Sigmoid colon (tissue), 4 donors: Measurements from ENCODE around the gene NOL4L.

Source experiments
- CTCF ChIP-seq, 4 experiments: fragments of 450-650 bp in 3 of 4; fragments of 200-600 bp in 1 of 4; IDR thresholded peaks; one replicate each; pipeline ENCODE4 v1.5.1; 2016 to 2019; ENCODE audit warnings: antibody characterized with exemption in 4 of 4, mild to moderate bottlenecking in 3 of 4, moderate library complexity in 2 of 4
- EP300 ChIP-seq, 4 donors: sonication (generic); formaldehyde crosslinking; IDR thresholded peaks; one replicate each; pipeline ENCODE4 v1.6.1; 2017; ENCODE audit warnings: antibody characterized with exemption in 4 of 4
- POLR2A ChIP-seq, 2 donors: fragments of 450-650 bp; IDR thresholded peaks; one replicate each; pipeline ENCODE4 v1.6.1; 2016; ENCODE audit warnings: antibody characterized with exemption in 2 of 2, mild to moderate bottlenecking in 2 of 2, moderate library complexity in 2 of 2
- POLR2AphosphoS5 ChIP-seq, 4 donors: sonication (generic); formaldehyde crosslinking; IDR thresholded peaks; one replicate each; pipeline ENCODE4 v1.6.1; 2017; ENCODE audit warnings: antibody characterized with exemption in 4 of 4

DNA sequence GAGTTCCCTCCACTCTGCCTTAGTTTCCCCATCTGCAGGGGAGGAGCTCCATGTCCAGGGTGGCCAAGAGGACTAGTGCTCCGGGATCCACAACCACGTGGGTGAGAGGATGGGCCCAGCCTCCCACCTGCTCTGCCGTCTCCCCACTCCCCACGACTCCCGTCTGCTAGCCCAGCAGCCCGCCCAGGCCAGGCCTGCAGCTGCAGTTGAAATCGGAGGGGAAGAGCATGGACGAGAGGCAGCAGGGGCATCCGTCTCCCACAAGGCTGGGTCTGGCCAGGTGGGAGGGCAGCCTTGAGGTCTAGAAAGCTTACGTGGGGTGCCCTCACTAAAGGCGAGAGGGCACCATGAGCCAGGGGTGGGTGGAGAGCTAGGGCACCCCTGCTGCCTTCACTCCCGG lies 8.6 kb downstream of the NOL4L start:
- TF ChIP-seq POLR2A (IDR thresholded peaks at IDR 0.05) (no peak), CTCF (IDR thresholded peaks at IDR 0.05) (no peak), EP300 (IDR thresholded peaks at IDR 0.05) (no peak), POLR2AphosphoS5 (IDR thresholded peaks at IDR 0.05) (no peak)
